ENCODE data around the gene NID1.

DNA sequence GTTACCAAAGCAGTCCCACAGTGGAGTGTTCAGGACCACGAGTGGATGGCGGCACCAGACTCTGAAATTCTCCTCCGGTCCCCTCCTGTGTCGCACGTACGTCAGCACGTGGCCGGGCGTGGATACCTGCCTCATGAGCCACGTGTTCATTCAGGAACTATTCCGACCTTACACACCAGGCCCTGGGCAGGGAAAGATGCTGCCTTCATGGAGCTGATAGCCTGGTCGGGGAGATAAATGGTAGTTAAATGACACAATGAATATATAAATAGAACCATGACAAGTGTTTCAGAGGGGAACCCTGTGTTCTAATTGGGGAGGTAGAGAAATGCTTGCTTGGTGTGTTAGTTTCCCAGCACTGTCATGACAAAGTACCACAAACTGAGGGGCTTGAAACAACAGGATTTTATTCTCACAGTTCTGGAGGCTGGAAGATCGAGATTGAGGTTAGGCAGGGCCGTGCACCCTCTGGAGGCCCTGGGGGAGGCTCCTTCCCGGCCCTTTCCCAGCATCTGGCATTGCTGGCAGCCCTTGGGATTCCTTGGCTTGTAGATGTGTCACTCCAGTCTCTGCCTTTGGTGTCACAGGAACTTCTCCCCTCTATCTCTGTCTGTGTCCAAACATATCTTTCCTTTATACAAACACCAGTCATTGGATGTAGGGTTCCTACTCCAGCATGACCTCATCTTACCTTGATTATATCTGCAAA is 48.6 kb upstream of the NID1 start:
- TF ChIP-seq CTCF (IDR thresholded peaks at IDR 0.05) (no peak), POLR2A (IDR thresholded peaks at IDR 0.05) (no peak)
